ENCODE measurements around the gene MS4A5.

DNA sequence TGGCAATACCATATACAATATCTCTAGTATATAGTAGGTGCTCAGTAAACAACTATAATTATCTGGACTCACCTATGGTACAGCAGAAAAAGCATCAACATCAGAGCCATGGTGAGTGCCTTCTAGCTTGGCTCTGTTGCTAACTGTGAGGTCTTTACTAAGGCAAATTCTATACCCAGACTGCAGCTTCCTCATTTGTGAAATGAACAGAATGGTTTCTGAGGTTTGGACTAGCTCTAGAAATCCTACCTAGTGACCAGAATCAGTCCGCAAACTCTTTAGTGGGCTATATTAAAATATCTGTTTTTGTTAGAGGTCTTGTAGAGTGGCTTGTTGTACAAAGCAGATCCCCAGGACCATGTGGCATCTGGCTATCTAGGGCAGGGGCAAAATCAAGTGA lies 30.0 kb downstream of the MS4A5 start:
- TF ChIP-seq, protein P1, sequence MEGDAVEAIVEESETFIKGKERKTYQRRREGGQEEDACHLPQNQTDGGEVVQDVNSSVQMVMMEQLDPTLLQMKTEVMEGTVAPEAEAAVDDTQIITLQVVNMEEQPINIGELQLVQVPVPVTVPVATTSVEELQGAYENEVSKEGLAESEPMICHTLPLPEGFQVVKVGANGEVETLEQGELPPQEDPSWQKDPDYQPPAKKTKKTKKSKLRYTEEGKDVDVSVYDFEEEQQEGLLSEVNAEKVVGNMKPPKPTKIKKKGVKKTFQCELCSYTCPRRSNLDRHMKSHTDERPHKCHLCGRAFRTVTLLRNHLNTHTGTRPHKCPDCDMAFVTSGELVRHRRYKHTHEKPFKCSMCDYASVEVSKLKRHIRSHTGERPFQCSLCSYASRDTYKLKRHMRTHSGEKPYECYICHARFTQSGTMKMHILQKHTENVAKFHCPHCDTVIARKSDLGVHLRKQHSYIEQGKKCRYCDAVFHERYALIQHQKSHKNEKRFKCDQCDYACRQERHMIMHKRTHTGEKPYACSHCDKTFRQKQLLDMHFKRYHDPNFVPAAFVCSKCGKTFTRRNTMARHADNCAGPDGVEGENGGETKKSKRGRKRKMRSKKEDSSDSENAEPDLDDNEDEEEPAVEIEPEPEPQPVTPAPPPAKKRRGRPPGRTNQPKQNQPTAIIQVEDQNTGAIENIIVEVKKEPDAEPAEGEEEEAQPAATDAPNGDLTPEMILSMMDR (IDR thresholded peaks at IDR 0.05), result no peak
- no peak for TF ChIP-seq JUN (CRISPR knock-in tag; IDR thresholded peaks at IDR 0.05)
- no peak for TF ChIP-seq KAT7 (CRISPR knock-in tag; IDR thresholded peaks at IDR 0.05; ENCODE audit: borderline replicate concordance)
- TF ChIP-seq, protein P2, sequence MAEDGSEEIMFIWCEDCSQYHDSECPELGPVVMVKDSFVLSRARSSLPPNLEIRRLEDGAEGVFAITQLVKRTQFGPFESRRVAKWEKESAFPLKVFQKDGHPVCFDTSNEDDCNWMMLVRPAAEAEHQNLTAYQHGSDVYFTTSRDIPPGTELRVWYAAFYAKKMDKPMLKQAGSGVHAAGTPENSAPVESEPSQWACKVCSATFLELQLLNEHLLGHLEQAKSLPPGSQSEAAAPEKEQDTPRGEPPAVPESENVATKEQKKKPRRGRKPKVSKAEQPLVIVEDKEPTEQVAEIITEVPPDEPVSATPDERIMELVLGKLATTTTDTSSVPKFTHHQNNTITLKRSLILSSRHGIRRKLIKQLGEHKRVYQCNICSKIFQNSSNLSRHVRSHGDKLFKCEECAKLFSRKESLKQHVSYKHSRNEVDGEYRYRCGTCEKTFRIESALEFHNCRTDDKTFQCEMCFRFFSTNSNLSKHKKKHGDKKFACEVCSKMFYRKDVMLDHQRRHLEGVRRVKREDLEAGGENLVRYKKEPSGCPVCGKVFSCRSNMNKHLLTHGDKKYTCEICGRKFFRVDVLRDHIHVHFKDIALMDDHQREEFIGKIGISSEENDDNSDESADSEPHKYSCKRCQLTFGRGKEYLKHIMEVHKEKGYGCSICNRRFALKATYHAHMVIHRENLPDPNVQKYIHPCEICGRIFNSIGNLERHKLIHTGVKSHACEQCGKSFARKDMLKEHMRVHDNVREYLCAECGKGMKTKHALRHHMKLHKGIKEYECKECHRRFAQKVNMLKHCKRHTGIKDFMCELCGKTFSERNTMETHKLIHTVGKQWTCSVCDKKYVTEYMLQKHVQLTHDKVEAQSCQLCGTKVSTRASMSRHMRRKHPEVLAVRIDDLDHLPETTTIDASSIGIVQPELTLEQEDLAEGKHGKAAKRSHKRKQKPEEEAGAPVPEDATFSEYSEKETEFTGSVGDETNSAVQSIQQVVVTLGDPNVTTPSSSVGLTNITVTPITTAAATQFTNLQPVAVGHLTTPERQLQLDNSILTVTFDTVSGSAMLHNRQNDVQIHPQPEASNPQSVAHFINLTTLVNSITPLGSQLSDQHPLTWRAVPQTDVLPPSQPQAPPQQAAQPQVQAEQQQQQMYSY (CRISPR knock-in tag; IDR thresholded peaks at IDR 0.05), result no peak
- no peak for TF ChIP-seq SMAD4 (CRISPR knock-in tag; IDR thresholded peaks at IDR 0.05)
- TF ChIP-seq FOXP1 (CRISPR knock-in tag; IDR thresholded peaks at IDR 0.05; ENCODE audit: borderline replicate concordance), result no peak
- TF ChIP-seq GABPB1 (CRISPR knock-in tag; IDR thresholded peaks at IDR 0.05), result no peak
- TF ChIP-seq FOXK1 (CRISPR knock-in tag; IDR thresholded peaks at IDR 0.05), result no peak
- TF ChIP-seq MLX (CRISPR knock-in tag; IDR thresholded peaks at IDR 0.05), result no peak

All from WTC11 (cell line).